22Rv1 (cell line): ENCODE measurements around the gene RPN2.

Experiments used
- ZFX ChIP-seq: fragments of 450-650 bp; IDR thresholded peaks from 2 replicates; pipeline ENCODE4 v1.6.1; 2017; ENCODE audit warnings: antibody characterized with exemption, borderline replicate concordance
- TF ChIP-seq, protein P1 (sequence below): fragments of 450-650 bp; IDR thresholded peaks from 2 replicates; pipeline ENCODE4 v1.5.1; 2017; ENCODE audit warnings: mild to moderate bottlenecking

DNA sequence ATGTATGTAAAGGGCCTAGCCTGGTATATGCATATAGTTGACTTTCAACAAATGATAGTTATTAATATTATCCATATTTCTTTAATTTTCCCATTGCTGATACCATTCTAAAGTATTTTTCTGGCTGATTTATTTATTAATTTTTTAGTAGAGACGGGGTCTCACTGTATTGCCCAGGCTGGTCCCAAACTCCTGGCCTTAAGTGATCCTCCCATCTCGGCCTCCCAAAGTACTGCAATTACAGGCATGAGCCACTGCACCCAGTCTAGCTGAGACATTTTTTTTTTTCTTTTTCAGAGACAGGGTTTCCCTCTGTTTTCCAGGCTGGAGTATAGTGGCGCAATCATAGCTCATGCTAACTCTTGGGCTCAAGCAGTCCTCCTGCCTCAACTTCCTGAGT, 30.1 kb downstream of the RPN2 start:
- TF ChIP-seq, protein P1, sequence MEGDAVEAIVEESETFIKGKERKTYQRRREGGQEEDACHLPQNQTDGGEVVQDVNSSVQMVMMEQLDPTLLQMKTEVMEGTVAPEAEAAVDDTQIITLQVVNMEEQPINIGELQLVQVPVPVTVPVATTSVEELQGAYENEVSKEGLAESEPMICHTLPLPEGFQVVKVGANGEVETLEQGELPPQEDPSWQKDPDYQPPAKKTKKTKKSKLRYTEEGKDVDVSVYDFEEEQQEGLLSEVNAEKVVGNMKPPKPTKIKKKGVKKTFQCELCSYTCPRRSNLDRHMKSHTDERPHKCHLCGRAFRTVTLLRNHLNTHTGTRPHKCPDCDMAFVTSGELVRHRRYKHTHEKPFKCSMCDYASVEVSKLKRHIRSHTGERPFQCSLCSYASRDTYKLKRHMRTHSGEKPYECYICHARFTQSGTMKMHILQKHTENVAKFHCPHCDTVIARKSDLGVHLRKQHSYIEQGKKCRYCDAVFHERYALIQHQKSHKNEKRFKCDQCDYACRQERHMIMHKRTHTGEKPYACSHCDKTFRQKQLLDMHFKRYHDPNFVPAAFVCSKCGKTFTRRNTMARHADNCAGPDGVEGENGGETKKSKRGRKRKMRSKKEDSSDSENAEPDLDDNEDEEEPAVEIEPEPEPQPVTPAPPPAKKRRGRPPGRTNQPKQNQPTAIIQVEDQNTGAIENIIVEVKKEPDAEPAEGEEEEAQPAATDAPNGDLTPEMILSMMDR, result no peak
- TF ChIP-seq ZFX, result no peak
